ENCODE measurements around the gene NGLY1. TPM values are rescaled to one million over a fixed set of nuclear protein-coding genes. Genes with fewer than 3 reads are reported as not detected.

NGLY1 gene
- total RNA-seq, 6 donors from 2014 or later: 17.8 to 58.1 (median 32.5) TPM

- no peak for ATAC-seq (ENCODE audit: low FRiP score in 2 of 2)
- Histone ChIP-seq H3K4me1 (no peaks in the 10 kb centered on the region), H3K27ac (no peak overlapping the region), H3K36me3 (no peaks in the 10 kb centered on the region), H3K27me3 (no peaks in the 10 kb centered on the region), H3K9me3 (no peaks in the 10 kb centered on the region), H3K4me3 (no peak overlapping the region)
- no peak for DNase-seq
- 87 to 90% methylated on average over 1 of the region's 1 CpG for WGBS, 2 donors
- TF ChIP-seq POLR2A (IDR thresholded peaks at IDR 0.05): no peak
Observed at GRCh38 chr3:25817638-25818037, 34.4 kb upstream of the NGLY1 start.

GRCh38 chr3:25817107-25817506, 33.9 kb upstream of the NGLY1 start:
- no peak for DNase-seq
- no peak overlapping the region for H3K4me3 ChIP-seq
- no peaks in the 10 kb centered on the region for H3K36me3 ChIP-seq
- H3K9me3 ChIP-seq: no peaks in the 10 kb centered on the region
- TF ChIP-seq, protein P1, sequence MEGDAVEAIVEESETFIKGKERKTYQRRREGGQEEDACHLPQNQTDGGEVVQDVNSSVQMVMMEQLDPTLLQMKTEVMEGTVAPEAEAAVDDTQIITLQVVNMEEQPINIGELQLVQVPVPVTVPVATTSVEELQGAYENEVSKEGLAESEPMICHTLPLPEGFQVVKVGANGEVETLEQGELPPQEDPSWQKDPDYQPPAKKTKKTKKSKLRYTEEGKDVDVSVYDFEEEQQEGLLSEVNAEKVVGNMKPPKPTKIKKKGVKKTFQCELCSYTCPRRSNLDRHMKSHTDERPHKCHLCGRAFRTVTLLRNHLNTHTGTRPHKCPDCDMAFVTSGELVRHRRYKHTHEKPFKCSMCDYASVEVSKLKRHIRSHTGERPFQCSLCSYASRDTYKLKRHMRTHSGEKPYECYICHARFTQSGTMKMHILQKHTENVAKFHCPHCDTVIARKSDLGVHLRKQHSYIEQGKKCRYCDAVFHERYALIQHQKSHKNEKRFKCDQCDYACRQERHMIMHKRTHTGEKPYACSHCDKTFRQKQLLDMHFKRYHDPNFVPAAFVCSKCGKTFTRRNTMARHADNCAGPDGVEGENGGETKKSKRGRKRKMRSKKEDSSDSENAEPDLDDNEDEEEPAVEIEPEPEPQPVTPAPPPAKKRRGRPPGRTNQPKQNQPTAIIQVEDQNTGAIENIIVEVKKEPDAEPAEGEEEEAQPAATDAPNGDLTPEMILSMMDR (IDR thresholded peaks at IDR 0.05): no peak
- TF ChIP-seq POLR2AphosphoS5 (IDR thresholded peaks at IDR 0.05): no peak
- TF ChIP-seq POLR2A (IDR thresholded peaks at IDR 0.05): no peak
- TF ChIP-seq EP300 (IDR thresholded peaks at IDR 0.05): no peak
- ATAC-seq (ENCODE audit: low FRiP score in 2 of 2): no peak
- H3K27me3 ChIP-seq: no peaks in the 10 kb centered on the region
- H3K27ac ChIP-seq: no peak overlapping the region
- no peaks in the 10 kb centered on the region for H3K4me1 ChIP-seq
- 63 to 88% methylated on average over 1 of the region's 1 CpG for WGBS, 2 donors

DNA sequence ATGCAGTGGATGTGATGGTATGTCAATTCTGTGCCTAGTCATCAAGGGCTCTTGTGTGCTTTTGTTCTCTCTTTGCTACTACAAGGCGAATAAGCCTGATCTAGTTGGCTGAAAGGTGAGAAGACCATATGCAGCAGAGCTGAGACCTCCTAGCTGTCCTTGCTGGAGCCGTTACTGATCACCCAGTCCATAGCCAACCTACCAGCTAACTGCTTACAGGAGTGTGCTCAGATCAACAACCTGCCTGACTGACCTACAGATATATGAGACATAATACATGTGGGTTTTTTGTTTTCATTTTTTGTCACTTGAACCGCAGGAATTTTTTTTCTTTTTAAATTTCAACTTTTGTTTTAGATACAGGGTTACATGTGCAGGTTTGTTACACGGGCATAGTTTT, 29.4 kb upstream of the NGLY1 start:
- Histone ChIP-seq H3K36me3 (no peaks in the 10 kb centered on the region), H3K27ac (no peak overlapping the region), H3K9me3 (no peaks in the 10 kb centered on the region), H3K4me3 (no peak overlapping the region), H3K27me3 (no peaks in the 10 kb centered on the region), H3K4me1 (no peaks in the 10 kb centered on the region)
- ATAC-seq (ENCODE audit: low FRiP score in 2 of 2) (no peak), DNase-seq (no peak)
- no peak for TF ChIP-seq POLR2A (IDR thresholded peaks at IDR 0.05)
- no peak for TF ChIP-seq EP300 (IDR thresholded peaks at IDR 0.05)
- TF ChIP-seq, protein P1 (IDR thresholded peaks at IDR 0.05): no peak
- no peak for TF ChIP-seq POLR2AphosphoS5 (IDR thresholded peaks at IDR 0.05)
- 87 to 90% methylated on average over 4 of the region's 4 CpGs for WGBS, 2 donors

DNA sequence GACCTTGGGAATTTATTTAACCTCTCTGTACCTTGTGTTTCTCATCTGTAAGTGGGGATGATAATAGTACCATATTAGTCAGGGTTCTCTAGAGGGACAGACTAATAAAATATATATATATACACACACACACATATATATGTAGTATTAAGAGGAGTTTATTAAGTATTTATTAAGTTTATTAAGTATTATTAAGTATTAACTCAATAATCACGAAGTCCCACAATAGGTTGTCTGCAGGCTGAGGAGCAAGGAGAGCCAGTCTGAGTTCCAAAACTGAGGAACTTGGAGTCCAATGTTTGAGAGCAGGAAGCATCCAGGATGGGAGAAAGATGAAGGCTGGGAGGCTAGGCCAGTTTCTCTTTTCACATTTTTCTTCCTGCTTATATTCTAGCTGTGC, 21.4 kb upstream of the NGLY1 start:
- TF ChIP-seq POLR2AphosphoS5 (IDR thresholded peaks at IDR 0.05): no peak
- no peak for TF ChIP-seq POLR2A (IDR thresholded peaks at IDR 0.05)
- no peak for TF ChIP-seq EP300 (IDR thresholded peaks at IDR 0.05)
- TF ChIP-seq, protein P1 (IDR thresholded peaks at IDR 0.05): no peak
- ATAC-seq (ENCODE audit: low FRiP score in 2 of 2) (no peak), DNase-seq (no peak)
- Histone ChIP-seq H3K36me3 (no peaks in the 10 kb centered on the region), H3K4me1 (no peaks in the 10 kb centered on the region), H3K27ac (no peak overlapping the region), H3K27me3 (no peaks in the 10 kb centered on the region), H3K9me3 (no peaks in the 10 kb centered on the region), H3K4me3 (no peak overlapping the region)
- 75 to 90% methylated on average over 1 of the region's 1 CpG for WGBS, 2 donors

GRCh38 chr3:25803833-25804232, 20.6 kb upstream of the NGLY1 start:
- Histone ChIP-seq H3K4me1 (no peaks in the 10 kb centered on the region), H3K36me3 (no peaks in the 10 kb centered on the region), H3K27ac (no peak overlapping the region), H3K9me3 (no peaks in the 10 kb centered on the region), H3K4me3 (no peak overlapping the region), H3K27me3 (no peaks in the 10 kb centered on the region)
- WGBS, 2 donors: 91 to 100% methylated on average over 2 of the region's 2 CpGs
- DNase-seq (no peak), ATAC-seq (ENCODE audit: low FRiP score in 2 of 2) (no peak)
- TF ChIP-seq EP300 (IDR thresholded peaks at IDR 0.05) (no peak), POLR2A (IDR thresholded peaks at IDR 0.05) (no peak), POLR2AphosphoS5 (IDR thresholded peaks at IDR 0.05) (no peak)
- TF ChIP-seq, protein P1 (IDR thresholded peaks at IDR 0.05): no peak

All from upper lobe of left lung (tissue), 6 donors.